Mucosa of rectum (tissue), 2 donors: Measurements from ENCODE around the gene FYTTD1.
A peak's percentile ranks its signal among the peaks of the same experiment; 100 is the strongest.

Experiments used
- H3K27ac ChIP-seq, 2 donors: one replicate each; pipeline ENCODE4 v1.7.0; 2013; ENCODE audit warnings: inconsistent platforms in 2 of 2, low read depth in 2 of 2, low read length in 2 of 2
- H3K27me3 ChIP-seq, 2 donors: one replicate each; pipeline ENCODE4 v1.7.0; 2013; ENCODE audit warnings: low read length in 2 of 2; ENCODE audit not compliant: control insufficient read depth in 2 of 2, insufficient read depth in 2 of 2
- H3K36me3 ChIP-seq, 2 donors: one replicate each; pipeline ENCODE4 v1.7.0; 2013; ENCODE audit warnings: low read length in 2 of 2; ENCODE audit not compliant: control insufficient read depth in 2 of 2, insufficient read depth in 2 of 2
- H3K4me1 ChIP-seq, 2 donors: one replicate each; pipeline ENCODE4 v1.7.0; 2013; ENCODE audit warnings: low read length in 2 of 2, mild to moderate bottlenecking in 1 of 2; ENCODE audit not compliant: control insufficient read depth in 2 of 2, insufficient read depth in 2 of 2
- H3K4me3 ChIP-seq, 2 donors: one replicate each; pipeline ENCODE4 v1.7.0; 2013; ENCODE audit warnings: low read length in 2 of 2
- H3K9ac ChIP-seq, 2 donors: one replicate each; pipeline ENCODE4 v1.7.0; 2013; ENCODE audit warnings: low read length in 2 of 2, low read depth in 1 of 2, mild to moderate bottlenecking in 1 of 2
- H3K9me3 ChIP-seq, 2 donors: one replicate each; pipeline ENCODE4 v1.7.0; 2013; ENCODE audit warnings: low read length in 2 of 2; ENCODE audit not compliant: control insufficient read depth in 2 of 2
- donor health status: healthy.
- donor health status: Normal muscosa, but diverticular disease.

The FYTTD1 gene

GRCh38 chr3:197750858-197751737 is 1.4 kb downstream of the FYTTD1 start:
- Histone ChIP-seq H3K9me3 (no peaks in the 10 kb centered on the region), H3K9ac (peak overlapping the region; percentile 80 to 86), H3K4me3 (peak overlapping the region; percentile 87 to 96), H3K4me1 (peaks cover 15 to 18% of the 10 kb centered on the region in 2 donors), H3K36me3 (no peaks in the 10 kb centered on the region), H3K27me3 (no peaks in the 10 kb centered on the region), H3K27ac (peak overlapping the region; percentile 86 to 94)

DNA sequence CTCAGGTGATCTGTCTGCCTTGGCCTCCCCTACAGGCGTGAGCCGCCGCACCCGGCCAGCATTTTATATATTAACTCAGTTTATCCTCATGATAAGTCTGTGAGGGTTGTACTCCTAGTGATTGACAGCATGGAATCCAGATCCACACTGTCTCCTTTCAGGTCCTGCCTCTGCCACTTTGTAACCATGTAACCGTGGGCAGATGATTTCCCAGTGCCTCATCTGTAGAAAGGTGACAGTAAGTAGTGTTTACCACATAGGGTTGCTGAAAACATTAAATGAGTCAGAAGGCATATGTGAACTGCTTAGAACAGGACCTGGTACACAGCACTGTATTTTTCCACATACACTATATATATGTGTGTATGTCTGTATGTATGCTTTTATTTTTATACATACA is 2.4 kb downstream of the FYTTD1 start:
- no peak overlapping the region for H3K27ac ChIP-seq
- H3K4me3 ChIP-seq, result peak overlapping the region in 1 of 2 donors; percentile 9
- peaks cover 2 to 7% of the 10 kb centered on the region in 2 donors for H3K36me3 ChIP-seq
- H3K9ac ChIP-seq, result no peak overlapping the region
- H3K27me3 ChIP-seq, result no peaks in the 10 kb centered on the region
- H3K4me1 ChIP-seq, result peaks cover 17 to 18% of the 10 kb centered on the region in 2 donors
- H3K9me3 ChIP-seq, result no peaks in the 10 kb centered on the region

DNA sequence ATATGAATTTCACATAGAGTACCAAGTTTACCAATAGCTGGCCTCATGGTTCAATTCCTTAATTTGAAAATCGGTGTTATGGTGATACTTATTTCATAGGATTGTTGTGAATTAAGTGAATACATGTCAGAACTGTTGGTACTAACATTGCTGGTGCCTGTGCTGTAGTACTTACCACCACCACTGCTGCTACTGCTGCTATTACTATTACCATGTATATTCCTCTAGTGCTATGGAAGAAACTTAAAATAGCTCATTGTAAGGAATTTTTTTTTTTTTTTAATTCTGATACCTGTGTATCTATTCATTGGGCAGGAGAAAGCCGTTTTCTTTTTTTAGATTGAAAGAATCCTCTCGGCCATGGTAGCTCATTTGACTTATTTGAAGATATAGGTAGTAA is 3.6 kb downstream of the FYTTD1 start:
- Histone ChIP-seq H3K9me3 (no peaks in the 10 kb centered on the region), H3K9ac (no peak overlapping the region), H3K4me1 (peaks cover 17 to 18% of the 10 kb centered on the region in 2 donors), H3K36me3 (peaks cover 2 to 13% of the 10 kb centered on the region in 2 donors), H3K27ac (no peak overlapping the region), H3K27me3 (no peaks in the 10 kb centered on the region), H3K4me3 (no peak overlapping the region)

DNA sequence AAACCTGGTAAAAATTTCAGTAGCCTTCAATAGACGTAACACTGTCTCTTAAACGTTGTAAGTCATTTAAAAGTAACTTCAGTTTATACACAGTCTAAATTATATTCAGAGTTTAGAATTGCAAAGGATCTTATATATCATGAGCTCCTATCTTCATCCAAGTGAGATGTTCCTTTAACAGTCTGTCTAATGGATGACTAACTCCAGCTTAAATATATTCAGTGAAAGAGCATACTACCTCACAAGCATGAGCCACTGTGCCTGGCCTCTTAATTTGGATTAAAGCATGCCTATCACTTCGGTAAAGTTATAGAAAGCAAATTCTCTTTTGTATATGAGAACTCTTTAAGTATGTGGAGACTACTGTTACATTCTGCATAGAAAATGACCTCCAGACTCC is 7.0 kb downstream of the FYTTD1 start:
- peaks cover 5 to 8% of the 10 kb centered on the region in 2 donors for H3K4me1 ChIP-seq
- H3K27ac ChIP-seq, result no peak overlapping the region
- H3K36me3 ChIP-seq, result peaks cover 23 to 24% of the 10 kb centered on the region in 2 donors
- H3K9ac ChIP-seq, result no peak overlapping the region
- no peaks in the 10 kb centered on the region for H3K27me3 ChIP-seq
- H3K4me3 ChIP-seq, result no peak overlapping the region
- H3K9me3 ChIP-seq, result no peaks in the 10 kb centered on the region

GRCh38 chr3:197758512-197758911 is 8.8 kb downstream of the FYTTD1 start:
- Histone ChIP-seq H3K36me3 (peaks cover 28 to 29% of the 10 kb centered on the region in 2 donors), H3K4me3 (no peak overlapping the region), H3K27me3 (no peaks in the 10 kb centered on the region), H3K27ac (no peak overlapping the region), H3K9ac (no peak overlapping the region), H3K4me1 (peaks cover 0 to 2% of the 10 kb centered on the region in 2 donors), H3K9me3 (no peaks in the 10 kb centered on the region)

DNA sequence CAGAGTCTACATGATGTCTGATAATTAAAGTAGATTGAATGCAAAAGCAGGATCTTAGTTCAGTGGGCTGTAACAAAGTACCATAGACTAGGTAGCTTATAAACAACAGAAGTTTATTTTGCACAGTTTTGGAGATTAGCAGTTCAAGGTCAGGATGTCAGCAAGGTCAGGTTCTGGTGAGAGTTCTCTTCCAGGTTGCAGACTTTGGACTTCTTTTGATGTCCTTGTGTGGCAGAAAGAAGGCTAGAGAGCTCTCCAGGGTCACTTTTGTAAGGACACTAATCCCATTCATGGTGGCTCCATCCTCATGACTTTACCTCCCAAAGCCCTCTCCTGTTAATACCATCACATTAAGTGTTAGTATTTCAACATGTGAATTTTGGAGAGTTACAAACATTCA is 12.1 kb downstream of the FYTTD1 start:
- Histone ChIP-seq H3K9me3 (no peaks in the 10 kb centered on the region), H3K27ac (no peak overlapping the region), H3K27me3 (no peaks in the 10 kb centered on the region), H3K4me3 (no peak overlapping the region), H3K4me1 (no peaks in the 10 kb centered on the region), H3K9ac (no peak overlapping the region), H3K36me3 (peaks cover 32 to 34% of the 10 kb centered on the region in 2 donors)

DNA sequence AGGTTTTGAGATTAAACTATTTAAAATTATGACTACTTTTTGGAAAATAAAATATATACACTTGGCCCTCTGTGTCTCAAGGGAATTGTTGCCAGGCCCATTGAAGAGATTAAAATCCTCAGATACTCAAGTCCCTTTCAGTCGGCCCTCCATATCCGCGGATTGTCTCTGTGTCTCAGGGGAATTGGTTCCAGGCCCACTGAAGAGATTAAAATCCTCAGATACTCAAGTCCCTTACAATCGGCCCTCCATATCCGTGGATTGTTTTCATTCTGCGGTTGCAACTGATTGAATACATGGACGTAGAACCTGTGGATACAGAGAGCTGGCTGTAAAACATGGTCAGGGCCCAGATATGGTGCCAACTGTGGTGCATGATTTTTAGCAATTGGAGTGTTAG is 25.6 kb downstream of the FYTTD1 start:
- no peak overlapping the region for H3K27ac ChIP-seq
- H3K4me3 ChIP-seq, result no peak overlapping the region

DNA sequence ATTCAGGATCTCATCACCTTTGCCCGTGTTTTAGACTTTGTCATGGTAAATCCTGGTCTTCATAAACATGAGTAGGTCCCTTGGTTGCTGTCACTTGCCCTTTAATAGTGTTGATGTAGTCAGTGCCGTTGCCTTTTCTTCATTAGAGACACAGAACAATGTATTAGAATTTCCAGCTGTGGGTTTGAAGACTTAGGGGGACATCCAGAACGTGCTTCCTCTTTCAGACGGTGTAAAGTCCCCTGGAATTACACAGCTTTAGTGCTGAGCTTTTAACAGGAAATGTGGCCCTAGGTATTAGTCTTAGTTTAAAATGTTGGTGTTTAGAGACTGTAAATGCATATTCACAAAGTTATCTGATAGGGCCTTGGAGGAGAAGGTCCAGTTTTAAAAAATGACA is 32.5 kb downstream of the FYTTD1 start:
- Histone ChIP-seq H3K4me1 (no peaks in the 10 kb centered on the region), H3K9me3 (no peaks in the 10 kb centered on the region), H3K27me3 (no peaks in the 10 kb centered on the region), H3K4me3 (no peak overlapping the region), H3K9ac (no peak overlapping the region), H3K27ac (no peak overlapping the region), H3K36me3 (peaks cover 36 to 42% of the 10 kb centered on the region in 2 donors)

More for the DNA sequence above, 25.6 kb downstream of the FYTTD1 start:
- Histone ChIP-seq H3K9me3 (no peaks in the 10 kb centered on the region), H3K4me1 (no peaks in the 10 kb centered on the region), H3K27me3 (no peaks in the 10 kb centered on the region), H3K9ac (no peak overlapping the region), H3K36me3 (peaks cover 41 to 51% of the 10 kb centered on the region in 2 donors)

GRCh38 chr3:197784019-197784585 is 34.4 kb downstream of the FYTTD1 start:
- no peak overlapping the region for H3K27ac ChIP-seq
- H3K4me3 ChIP-seq, result no peak overlapping the region
- H3K9me3 ChIP-seq, result no peaks in the 10 kb centered on the region
- no peaks in the 10 kb centered on the region for H3K4me1 ChIP-seq
- no peak overlapping the region for H3K9ac ChIP-seq
- H3K36me3 ChIP-seq, result peaks cover 22 to 29% of the 10 kb centered on the region in 2 donors
- H3K27me3 ChIP-seq, result no peaks in the 10 kb centered on the region

- no peak overlapping the region for H3K27ac ChIP-seq
These were observed 37.7 kb downstream of the FYTTD1 start for GRCh38 chr3:197787412-197787811.

More at GRCh38 chr3:197787412-197787811, 37.7 kb downstream of the FYTTD1 start:
- Histone ChIP-seq H3K27me3 (no peaks in the 10 kb centered on the region), H3K9me3 (no peaks in the 10 kb centered on the region), H3K9ac (no peak overlapping the region), H3K4me3 (no peak overlapping the region), H3K36me3 (peaks cover 6 to 9% of the 10 kb centered on the region in 2 donors), H3K4me1 (no peaks in the 10 kb centered on the region)
